ENCODE measurements around the gene GVQW3. TPM values are rescaled to one million over a fixed set of nuclear protein-coding genes. Genes with fewer than 3 reads are reported as not detected.

Gene GVQW3
- total and polyA plus RNA-seq, 2 of the 8 experiments (the other 6 are each of a cell fraction or from before 2014, with no cell fraction given) = 5.5 to 8.1 TPM

- Histone ChIP-seq H3K4ac (replicated peaks; ENCODE audit: insufficient read length, low read depth, low read length) (no peak overlapping the region), H3K36me3 (ENCODE audit: control insufficient read depth in 2 of 4, insufficient read depth in 4 of 4, low read length in 3 of 4) (peaks cover 0 to 29% (median 5%) of the 10 kb centered on the region in 4 experiments; a peak in 4 of 8 replicates), H3K79me2 (ENCODE audit: control insufficient read depth in 1 of 2, insufficient read depth in 2 of 2, low read length in 2 of 2) (peaks cover 0 to 48% of the 10 kb centered on the region in 2 experiments; a peak in 2 of 4 replicates), H4K91ac (replicated peaks; ENCODE audit: insufficient read length, low read length) (peak overlapping the region; percentile 7), H3K27me3 (replicated peaks in 1 of 4; ENCODE audit: control insufficient read depth in 3 of 4, extremely low read depth in 1 of 4, insufficient read depth in 3 of 4, low read length in 3 of 4) (no peaks in the 10 kb centered on the region), H2BK15ac (ENCODE audit: low read length) (no peak overlapping the region), H2BK20ac (ENCODE audit: low read length) (0 out of 2 replicates have a peak overlapping the region, but pooled peaks have one; percentile 5), H4K5ac (ENCODE audit: insufficient read length, low read depth, low read length) (peak overlapping the region; percentile 91), H3K9me3 (ENCODE audit: insufficient read depth in 2 of 2, low read depth in 1 of 2, low read length in 1 of 2) (no peaks in the 10 kb centered on the region), H3K18ac (ENCODE audit: extremely low read depth, low read length) (no peak overlapping the region), H3K4me2 (ENCODE audit: insufficient read depth in 1 of 2, low read depth in 2 of 2, low read length in 2 of 2) (peak overlapping the region; percentile 37 to 59; a peak in 3 of 4 replicates), H3K56ac (replicated peaks; ENCODE audit: insufficient read length, low read depth, low read length) (no peak overlapping the region), H2BK120ac (replicated peaks; ENCODE audit: low read depth, low read length) (peak overlapping the region; percentile 67), H2AFZ (ENCODE audit: low read length) (no peak overlapping the region), H3K4me3 (ENCODE audit: extremely low read depth in 1 of 4, insufficient read depth in 2 of 4, low read depth in 3 of 4, low read length in 4 of 4) (peak overlapping the region in 1 of 4 experiments; percentile 40; a peak in 1 of 8 replicates), H2AK5ac (ENCODE audit: low read depth, low read length) (no peak overlapping the region), H3K4me1 (replicated peaks in 1 of 4; ENCODE audit: control insufficient read depth in 3 of 4, insufficient read depth in 4 of 4, low read length in 3 of 4) (peaks cover 2 to 37% (median 14%) of the 10 kb centered on the region in 4 experiments; a peak in 6 of 7 replicates), H3K79me1 (ENCODE audit: low read depth, low read length) (no peaks in the 10 kb centered on the region), H4K20me1 (replicated peaks in 1 of 2; ENCODE audit: control insufficient read depth in 1 of 2, insufficient read depth in 2 of 2, low read length in 2 of 2) (no peaks in the 10 kb centered on the region), H2BK12ac (ENCODE audit: low read depth, low read length) (peak overlapping the region; percentile 62; the same call in 1 of the 2 replicates), H3K9ac (replicated peaks in 1 of 4; ENCODE audit: extremely low read depth in 1 of 4, low read depth in 3 of 4, low read length in 3 of 4) (peak overlapping the region in 2 of 4 experiments; percentile 34 to 50; a peak in 2 of 7 replicates), H3K23me2 (ENCODE audit: low read depth, low read length) (no peaks in the 10 kb centered on the region), H3K23ac (ENCODE audit: insufficient read length) (no peak overlapping the region), H3K27ac (ENCODE audit: low read depth, low read length) (peak overlapping the region; percentile 88), H3K14ac (ENCODE audit: insufficient read length) (no peak overlapping the region), H4K8ac (ENCODE audit: extremely low read depth, insufficient read depth, low read length) (no peak overlapping the region), H2BK5ac (ENCODE audit: low read depth, low read length) (peak overlapping the region; percentile 92; the same call in 1 of the 2 replicates)
- POLR2A ChIA-PET (ENCODE audit: partially characterized antibody) = interaction anchor here (0.9 to 5.0 kb wide), 7 partner anchors 12 to 55 kb away, joined by 3 to 87 read pairs (median 4); partner anchors contain the start of gene EMSY
- FAIRE-seq (no peak), DNase-seq (ENCODE audit: low read depth in 1 of 2, low spot score in 2 of 2) (no peak)
- CTCF ChIA-PET (ENCODE audit: partially characterized antibody) = interaction anchor here (1.0 to 3.1 kb wide), 2 partner anchors 10 to 14 kb away, joined by 4 to 21 read pairs; partner anchors contain the start of gene EMSY
- TF ChIP-seq SP1 (IDR thresholded peaks at IDR 0.05; ENCODE audit: low read depth, low read length) = no peak
- TF ChIP-seq SIN3A (conservative IDR thresholded peaks at IDR 0.05 in 1 of 2, IDR thresholded peaks at IDR 0.05 in 1 of 2; ENCODE audit: low read depth in 1 of 2, low read length in 2 of 2) = no peak
- TF ChIP-seq RXRA (IDR thresholded peaks at IDR 0.05; ENCODE audit: insufficient read depth, low read depth, low read length) = no peak
- TF ChIP-seq KDM1A (IDR thresholded peaks at IDR 0.05; ENCODE audit: borderline replicate concordance, low read length) = no peak
- no peak for TF ChIP-seq E2F6 (IDR thresholded peaks at IDR 0.05)
- TF ChIP-seq RBBP5 (IDR thresholded peaks at IDR 0.05; ENCODE audit: borderline replicate concordance, low read depth, low read length) = no peak
- TF ChIP-seq SUZ12 (IDR thresholded peaks at IDR 0.05; ENCODE audit: low read length) = no peak
- TF ChIP-seq CREB1 (IDR thresholded peaks at IDR 0.05) = no peak
- no peak for TF ChIP-seq TAF1 (IDR thresholded peaks at IDR 0.05; ENCODE audit: low read depth, low read length)
- no peak for TF ChIP-seq EGR1 (IDR thresholded peaks at IDR 0.05; ENCODE audit: borderline replicate concordance, low read depth, low read length)
- no peak for TF ChIP-seq KDM5A (IDR thresholded peaks at IDR 0.05; ENCODE audit: low read length)
These were observed 74.8 kb downstream of the GVQW3 start for GRCh38 chr11:76455931-76456330.

Measured in H1 (cell line).